ENCODE data around the gene PIAS3. TPM values are rescaled to one million over a fixed set of nuclear protein-coding genes. Genes with fewer than 3 reads are reported as not detected.

Gene PIAS3
- polyA plus RNA-seq, 1 donor from 2014 or later, result 15.0 TPM

GRCh38 chr1:145826030-145826429, 32.9 kb downstream of the PIAS3 start:
- Histone ChIP-seq H3K4me3 (ENCODE audit: low read length) (peak overlapping the region; percentile 90), H3K79me2 (replicated peaks; ENCODE audit: insufficient read depth, low read length) (peaks cover 16% of the 10 kb centered on the region), H2AFZ (ENCODE audit: low read depth, low read length) (no peak overlapping the region), H3K4me2 (ENCODE audit: low read length) (peak overlapping the region; percentile 78), H4K20me1 (ENCODE audit: insufficient read depth) (no peaks in the 10 kb centered on the region), H3K36me3 (ENCODE audit: insufficient read depth, low read length) (peaks cover 5% of the 10 kb centered on the region), H3K9me3 (ENCODE audit: low read length) (no peaks in the 10 kb centered on the region), H3K9me2 (ENCODE audit: insufficient read depth, low read length) (no peaks in the 10 kb centered on the region), H3K9ac (ENCODE audit: low read length) (peak overlapping the region; percentile 9), H3K27ac (ENCODE audit: low read length) (no peak overlapping the region), H3K27me3 (ENCODE audit: insufficient read depth, low read depth, low read length) (no peaks in the 10 kb centered on the region), H3F3A (ENCODE audit: insufficient read depth, low read length, poor library complexity, severe bottlenecking) (no peaks in the 10 kb centered on the region)
- peak; percentile 49 for TF ChIP-seq CTCF (IDR thresholded peaks at IDR 0.05; ENCODE audit: poor library complexity, severe bottlenecking)
- no peak for TF ChIP-seq EP300 (conservative IDR thresholded peaks at IDR 0.05; ENCODE audit: poor library complexity, severe bottlenecking)

- Histone ChIP-seq H3K4me3 (ENCODE audit: low read length) (peak overlapping the region; percentile 90), H3K9me2 (ENCODE audit: insufficient read depth, low read length) (no peaks in the 10 kb centered on the region), H3K9ac (ENCODE audit: low read length) (peak overlapping the region; percentile 83), H3K27ac (ENCODE audit: low read length) (peak overlapping the region; percentile 81), H3K9me3 (ENCODE audit: low read length) (no peaks in the 10 kb centered on the region), H3F3A (ENCODE audit: insufficient read depth, low read length, poor library complexity, severe bottlenecking) (no peaks in the 10 kb centered on the region), H3K27me3 (ENCODE audit: insufficient read depth, low read depth, low read length) (no peaks in the 10 kb centered on the region), H3K79me2 (replicated peaks; ENCODE audit: insufficient read depth, low read length) (peaks cover 17% of the 10 kb centered on the region), H4K20me1 (ENCODE audit: insufficient read depth) (no peaks in the 10 kb centered on the region), H2AFZ (ENCODE audit: low read depth, low read length) (peak overlapping the region; percentile 85), H3K36me3 (ENCODE audit: insufficient read depth, low read length) (peaks cover 5% of the 10 kb centered on the region), H3K4me2 (ENCODE audit: low read length) (peak overlapping the region; percentile 78)
- TF ChIP-seq SMC3 (conservative IDR thresholded peaks at IDR 0.05; ENCODE audit: poor library complexity) (no peak), MXI1 (conservative IDR thresholded peaks at IDR 0.05; ENCODE audit: poor library complexity, severe bottlenecking) (no peak), REST (IDR thresholded peaks at IDR 0.05; ENCODE audit: borderline replicate concordance) (no peak)
Observed at GRCh38 chr1:145824499-145824842, 34.4 kb downstream of the PIAS3 start.

- H4K20me1 ChIP-seq (ENCODE audit: insufficient read depth), result no peaks in the 10 kb centered on the region
- peak within 1 kb of the TSS; percentile 81 for H3K27ac ChIP-seq (ENCODE audit: low read length)
- H3K79me2 ChIP-seq (replicated peaks; ENCODE audit: insufficient read depth, low read length), result peaks cover 20% of the 10 kb centered on the region
- TF ChIP-seq EZH2 (IDR thresholded peaks at IDR 0.05; ENCODE audit: borderline replicate concordance, insufficient read depth, low read length, poor library complexity, severe bottlenecking), result no peak
- TF ChIP-seq MXI1 (conservative IDR thresholded peaks at IDR 0.05; ENCODE audit: poor library complexity, severe bottlenecking), result peak; percentile 93
- peak; percentile 35 for TF ChIP-seq CTCF (IDR thresholded peaks at IDR 0.05; ENCODE audit: poor library complexity, severe bottlenecking)
- TF ChIP-seq EP300 (conservative IDR thresholded peaks at IDR 0.05; ENCODE audit: poor library complexity, severe bottlenecking), result peak; percentile 34
- peak; percentile 63 for TF ChIP-seq POLR2AphosphoS5 (IDR thresholded peaks at IDR 0.05)
- TF ChIP-seq REST (IDR thresholded peaks at IDR 0.05; ENCODE audit: borderline replicate concordance), result peak; percentile 68
- TF ChIP-seq SMC3 (conservative IDR thresholded peaks at IDR 0.05; ENCODE audit: poor library complexity), result peak; percentile 20
- TF ChIP-seq RAD21 (conservative IDR thresholded peaks at IDR 0.05), result peak; percentile 25
Observed at GRCh38 chr1:145823565-145824498, 35.0 kb downstream of the PIAS3 start, which contains the start of the genes POLR3C and RNF115. TSS of gene POLR3C (plus strand) at chr1:145824200. CDS start at chr1:145825777, 1,577 bp downstream. TSS of gene RNF115 (minus strand) at chr1:145824095. CDS start at chr1:145823873, 222 bp downstream.

More at GRCh38 chr1:145823565-145824498, 35.0 kb downstream of the PIAS3 start, which contains the start of the genes POLR3C and RNF115:
- Histone ChIP-seq H3K36me3 (ENCODE audit: insufficient read depth, low read length) (peaks cover 5% of the 10 kb centered on the region), H3K9ac (ENCODE audit: low read length) (peak within 1 kb of the TSS; percentile 83), H3K9me2 (ENCODE audit: insufficient read depth, low read length) (no peaks in the 10 kb centered on the region), H3K4me2 (ENCODE audit: low read length) (peak within 1 kb of the TSS; percentile 78), H3F3A (ENCODE audit: insufficient read depth, low read length, poor library complexity, severe bottlenecking) (no peaks in the 10 kb centered on the region), H3K4me3 (ENCODE audit: low read length) (peak within 1 kb of the TSS; percentile 90), H2AFZ (ENCODE audit: low read depth, low read length) (peak within 1 kb of the TSS; percentile 85), H3K9me3 (ENCODE audit: low read length) (no peaks in the 10 kb centered on the region), H3K27me3 (ENCODE audit: insufficient read depth, low read depth, low read length) (no peaks in the 10 kb centered on the region)

Measured in neural cell (in vitro differentiated cells).